GM21390 (cell line): ENCODE data around the gene TFF3.

Experiments
- ATAC-seq: cut with Tn5 transposase; IDR thresholded peaks from one replicate; pipeline ENCODE4 v1.9.1; 2021; ENCODE audit not compliant: unreplicated experiment

Gene TFF3

DNA sequence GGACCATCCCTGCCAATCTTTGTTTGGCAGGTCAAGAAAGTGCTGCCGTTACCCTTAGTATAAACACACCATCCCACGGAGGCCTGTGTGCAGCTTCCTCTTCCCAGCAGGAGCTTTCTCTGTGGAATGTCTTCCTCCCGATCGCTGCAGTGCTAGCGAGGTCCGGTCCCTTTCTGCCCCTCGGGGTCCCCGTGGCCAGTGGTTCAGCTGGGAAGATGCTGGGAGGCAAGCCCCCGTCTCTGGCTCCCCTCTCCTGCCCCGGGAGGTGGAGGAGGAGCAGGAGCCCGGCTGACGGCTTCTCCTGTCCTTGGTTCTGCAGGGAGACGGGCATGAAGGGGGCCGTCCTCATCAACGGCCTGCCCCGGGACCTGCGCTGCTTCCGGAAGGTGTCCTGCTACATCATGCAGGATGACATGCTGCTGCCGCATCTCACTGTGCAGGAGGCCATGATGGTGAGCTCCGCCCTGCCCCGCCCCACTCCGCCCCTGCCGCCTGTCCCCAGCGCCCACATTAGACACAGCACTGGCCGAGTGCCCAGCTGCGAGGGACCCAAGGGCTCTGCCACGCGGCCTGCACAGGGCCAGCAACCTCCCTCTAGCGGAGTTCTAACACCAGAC is 42.1 kb downstream of the TFF3 start:
- ATAC-seq, result no peak

DNA sequence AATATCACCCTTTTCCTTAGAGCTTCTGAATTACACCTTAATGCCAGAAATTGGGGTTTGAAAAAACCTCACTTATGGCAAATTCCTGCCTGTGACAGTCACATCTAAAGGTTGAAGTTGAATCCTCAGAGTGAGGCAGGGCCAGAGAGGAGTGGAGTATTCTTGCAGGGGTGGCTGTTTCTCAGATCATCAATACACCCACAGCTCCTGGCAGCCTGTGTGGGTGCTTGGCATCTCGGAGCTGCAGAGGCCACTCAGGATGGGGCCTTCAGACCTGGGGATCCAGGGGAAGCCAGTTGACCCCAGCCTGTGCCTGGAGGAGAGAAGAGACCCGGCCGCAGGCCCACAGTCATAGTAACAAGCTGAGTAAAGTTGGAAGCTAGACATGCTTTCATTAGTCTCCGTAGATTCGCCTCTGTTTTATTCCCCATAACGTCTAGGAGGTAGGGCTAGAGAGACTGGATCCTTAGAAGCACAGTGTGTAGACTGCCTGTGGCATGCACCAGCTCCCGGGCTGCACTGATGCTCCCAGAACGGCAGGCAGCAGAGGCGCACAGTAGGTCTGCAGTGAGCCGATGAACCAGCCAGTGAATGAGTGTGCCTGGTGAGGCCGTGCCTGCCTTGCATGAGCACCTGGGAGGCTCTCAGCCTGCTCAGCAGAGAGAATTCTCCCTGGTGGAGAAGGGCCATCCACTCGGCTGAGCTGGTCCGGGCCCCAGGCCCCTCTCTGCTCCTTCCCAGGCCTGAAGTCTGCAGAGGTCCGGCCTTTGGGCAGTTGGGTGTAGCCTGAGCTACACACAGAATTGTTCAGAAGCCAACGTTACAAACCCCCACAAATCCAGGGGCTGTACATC is 42.9 kb downstream of the TFF3 start:
- no peak for ATAC-seq

DNA sequence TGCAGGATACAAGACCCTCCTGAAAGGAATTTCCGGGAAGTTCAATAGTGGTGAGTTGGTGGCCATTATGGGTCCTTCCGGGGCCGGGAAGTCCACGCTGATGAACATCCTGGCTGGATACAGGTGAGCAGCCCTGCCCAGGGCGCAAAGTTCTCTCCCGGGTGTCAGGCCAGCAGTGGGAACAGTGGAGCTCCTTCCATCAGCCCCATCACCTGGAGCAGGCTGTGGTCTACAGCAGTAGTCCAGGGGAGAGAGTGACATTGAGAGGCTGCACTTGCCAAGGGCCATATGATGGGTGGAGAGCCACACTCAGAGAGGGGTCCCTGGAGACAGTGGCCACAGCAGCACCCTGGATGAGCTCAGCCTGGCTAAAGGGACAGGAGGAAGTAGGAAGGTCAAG is 44.1 kb downstream of the TFF3 start:
- no peak for ATAC-seq

- no peak for ATAC-seq
These were observed 45.8 kb downstream of the TFF3 start for GRCh38 chr21:42269386-42269785.

- ATAC-seq, result no peak
These were observed 48.1 kb downstream of the TFF3 start for GRCh38 chr21:42266971-42267556.

DNA sequence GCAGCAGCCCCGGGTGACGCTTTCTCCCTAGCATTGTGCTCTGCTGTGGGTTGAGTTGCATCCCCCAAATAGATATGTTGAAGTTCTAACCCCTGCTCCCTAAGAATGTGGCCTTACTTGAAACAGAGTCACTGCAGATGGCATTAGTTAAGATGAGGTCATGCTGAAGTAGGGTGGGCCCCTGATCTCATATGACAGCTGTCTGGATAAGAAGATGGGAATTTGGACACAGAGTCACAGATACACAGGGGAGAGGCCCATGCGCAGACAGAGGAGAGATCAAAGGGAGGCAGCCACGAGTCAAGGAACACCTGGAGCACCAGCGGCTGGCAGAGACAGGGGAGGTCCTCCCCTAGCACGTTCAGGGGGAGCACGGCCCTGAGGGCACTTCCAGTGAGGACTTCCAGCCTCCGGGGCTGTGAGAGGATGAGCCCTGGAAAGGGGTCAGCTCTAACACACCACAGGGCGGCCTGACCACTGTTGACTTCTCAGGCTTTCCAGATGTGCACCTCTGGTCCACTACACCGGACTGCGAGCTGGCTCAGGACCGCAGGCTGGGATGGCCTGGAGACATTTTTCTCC is 49.9 kb downstream of the TFF3 start:
- no peak for ATAC-seq

DNA sequence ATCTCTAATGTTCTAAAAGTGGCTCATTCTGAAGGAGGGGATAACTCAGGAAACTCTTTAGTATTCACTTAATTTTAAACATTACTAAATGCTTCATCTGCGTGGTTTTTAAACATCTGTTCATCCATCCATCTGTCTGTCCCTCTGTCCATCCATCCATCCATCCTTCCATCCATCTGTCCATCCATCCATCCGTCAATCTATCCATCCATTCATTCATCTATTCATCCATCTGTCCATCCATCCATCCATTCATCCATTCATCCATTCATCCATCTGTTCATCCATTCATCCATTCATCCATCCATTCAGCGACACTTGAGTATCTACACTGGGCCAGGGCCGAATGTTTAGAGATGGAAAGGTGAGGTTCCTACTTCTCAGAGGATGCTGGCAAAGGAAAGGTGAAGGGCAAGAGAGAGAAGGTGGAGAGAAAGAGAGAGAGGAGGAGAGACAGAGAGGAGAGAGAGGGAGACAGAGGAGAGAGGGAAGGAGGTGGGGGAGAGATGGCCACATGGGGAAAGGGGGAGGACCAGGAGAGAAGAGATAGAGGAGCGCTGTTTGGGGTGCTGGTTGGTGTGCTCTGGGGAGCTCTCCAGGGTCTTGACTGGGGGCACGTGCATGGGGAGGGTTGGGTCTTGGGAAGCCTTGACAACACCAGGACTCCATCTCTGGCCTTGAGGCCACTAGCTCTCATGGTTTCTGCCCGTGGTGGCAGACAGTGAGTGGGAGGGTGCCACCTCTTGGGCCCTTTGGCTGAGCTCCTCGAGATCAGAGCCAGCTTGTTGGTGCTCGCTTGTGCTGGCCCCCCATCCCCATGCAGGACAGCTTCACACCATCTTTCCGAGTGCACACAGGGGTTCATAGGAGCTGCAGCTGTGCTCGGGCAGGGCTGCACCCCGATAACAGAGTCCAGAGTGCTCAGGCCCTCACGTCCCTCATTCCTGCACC is 50.7 kb downstream of the TFF3 start:
- no peak for ATAC-seq

DNA sequence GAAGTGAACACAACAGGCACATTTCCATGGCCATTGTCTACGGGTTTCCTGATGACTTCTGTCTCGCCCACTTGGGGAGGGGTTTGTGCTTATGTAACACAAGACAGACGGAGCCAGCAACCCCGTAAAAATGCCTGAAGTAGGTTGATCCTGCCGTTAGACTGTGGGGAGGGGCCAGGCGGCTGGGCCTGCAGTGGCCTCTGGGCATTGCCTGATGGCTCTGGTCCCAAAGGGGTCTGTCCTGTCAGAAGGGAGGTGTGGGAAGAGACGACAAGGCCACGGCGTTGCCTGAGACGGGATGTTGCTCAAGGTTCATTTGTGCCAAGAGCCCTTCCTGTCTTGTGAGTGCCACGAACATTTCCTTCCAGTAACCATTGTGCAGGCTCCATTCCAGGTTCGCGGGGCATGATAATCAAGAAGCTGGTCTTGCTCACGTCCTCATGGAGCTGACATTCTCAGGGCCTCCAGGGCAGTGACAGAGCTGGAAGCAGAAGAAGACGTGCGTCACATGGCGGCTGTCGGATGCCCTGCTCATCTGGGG is 51.5 kb downstream of the TFF3 start:
- no peak for ATAC-seq

- no peak for ATAC-seq
These were observed 52.4 kb downstream of the TFF3 start for GRCh38 chr21:42262831-42263231.

DNA sequence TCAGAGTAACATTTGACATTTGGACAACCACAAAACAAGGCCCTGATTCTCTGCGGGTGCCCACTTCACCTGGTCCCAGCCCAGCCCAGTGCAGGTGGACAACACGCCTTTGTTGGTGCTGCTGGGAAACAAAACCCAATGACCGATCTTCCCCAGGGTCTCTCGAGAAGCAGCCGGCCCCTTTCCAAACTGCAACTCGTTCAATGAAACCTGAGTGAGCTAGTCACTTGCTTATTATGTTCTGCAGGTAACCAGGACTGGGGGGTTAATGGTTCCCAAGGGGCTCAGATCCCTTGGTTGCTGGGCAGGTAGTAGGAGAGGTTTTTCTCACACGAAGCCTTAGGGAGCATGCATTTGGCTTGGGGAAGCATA is 53.4 kb downstream of the TFF3 start:
- ATAC-seq, result no peak
